PFSK-1 (cell line): Measurements from ENCODE around the gene ANKRD33.

ENCODE experiments used
- POLR2AphosphoS5 ChIP-seq: IDR thresholded peaks from 2 replicates; pipeline ENCODE4 v1.6.1; 2012; ENCODE audit warnings: low read depth, mild to moderate bottlenecking, control low read depth, low read length, moderate library complexity
- SIN3A ChIP-seq: IDR thresholded peaks from 2 replicates; pipeline ENCODE4 v1.6.1; 2012; ENCODE audit warnings: mild to moderate bottlenecking, low read length, moderate library complexity, borderline replicate concordance; ENCODE audit not compliant: insufficient read depth
- TAF1 ChIP-seq: IDR thresholded peaks from 2 replicates; pipeline ENCODE4 v1.6.1; 2012; ENCODE audit warnings: low read length, control low read depth, borderline replicate concordance; ENCODE audit not compliant: insufficient read depth
- TF ChIP-seq, protein P1 (sequence below), 2 experiments: IDR thresholded peaks; 2 replicates each; pipeline versions ENCODE4 v1.6.1 to v1.8.0; 2011 to 2012; ENCODE audit warnings: low read depth in 2 of 2, low read length in 2 of 2, control low read depth in 1 of 2, inconsistent platforms in 1 of 2, mild to moderate bottlenecking in 1 of 2, moderate library complexity in 1 of 2; ENCODE audit not compliant: insufficient read depth in 1 of 2

DNA sequence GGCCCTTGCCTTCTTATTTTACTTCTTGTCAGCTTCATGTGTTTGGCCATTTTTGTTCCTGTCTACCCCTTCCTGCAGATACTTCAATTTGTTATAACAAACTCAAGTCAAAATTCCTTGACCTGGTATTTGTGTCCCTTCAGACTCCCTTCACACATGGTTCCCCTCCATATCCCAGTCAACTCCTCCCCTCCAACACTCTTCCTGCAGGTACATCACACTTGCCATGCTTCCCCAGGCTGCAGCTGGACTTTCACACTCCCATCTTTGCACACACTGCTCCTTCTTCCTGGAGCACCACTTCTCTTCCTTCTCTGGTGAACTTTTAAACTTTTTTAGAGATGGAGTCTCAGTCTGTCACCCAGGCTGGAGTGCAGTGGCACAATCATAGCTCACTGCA is 20.5 kb upstream of the ANKRD33 start:
- TF ChIP-seq, protein P1, sequence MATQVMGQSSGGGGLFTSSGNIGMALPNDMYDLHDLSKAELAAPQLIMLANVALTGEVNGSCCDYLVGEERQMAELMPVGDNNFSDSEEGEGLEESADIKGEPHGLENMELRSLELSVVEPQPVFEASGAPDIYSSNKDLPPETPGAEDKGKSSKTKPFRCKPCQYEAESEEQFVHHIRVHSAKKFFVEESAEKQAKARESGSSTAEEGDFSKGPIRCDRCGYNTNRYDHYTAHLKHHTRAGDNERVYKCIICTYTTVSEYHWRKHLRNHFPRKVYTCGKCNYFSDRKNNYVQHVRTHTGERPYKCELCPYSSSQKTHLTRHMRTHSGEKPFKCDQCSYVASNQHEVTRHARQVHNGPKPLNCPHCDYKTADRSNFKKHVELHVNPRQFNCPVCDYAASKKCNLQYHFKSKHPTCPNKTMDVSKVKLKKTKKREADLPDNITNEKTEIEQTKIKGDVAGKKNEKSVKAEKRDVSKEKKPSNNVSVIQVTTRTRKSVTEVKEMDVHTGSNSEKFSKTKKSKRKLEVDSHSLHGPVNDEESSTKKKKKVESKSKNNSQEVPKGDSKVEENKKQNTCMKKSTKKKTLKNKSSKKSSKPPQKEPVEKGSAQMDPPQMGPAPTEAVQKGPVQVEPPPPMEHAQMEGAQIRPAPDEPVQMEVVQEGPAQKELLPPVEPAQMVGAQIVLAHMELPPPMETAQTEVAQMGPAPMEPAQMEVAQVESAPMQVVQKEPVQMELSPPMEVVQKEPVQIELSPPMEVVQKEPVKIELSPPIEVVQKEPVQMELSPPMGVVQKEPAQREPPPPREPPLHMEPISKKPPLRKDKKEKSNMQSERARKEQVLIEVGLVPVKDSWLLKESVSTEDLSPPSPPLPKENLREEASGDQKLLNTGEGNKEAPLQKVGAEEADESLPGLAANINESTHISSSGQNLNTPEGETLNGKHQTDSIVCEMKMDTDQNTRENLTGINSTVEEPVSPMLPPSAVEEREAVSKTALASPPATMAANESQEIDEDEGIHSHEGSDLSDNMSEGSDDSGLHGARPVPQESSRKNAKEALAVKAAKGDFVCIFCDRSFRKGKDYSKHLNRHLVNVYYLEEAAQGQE (IDR thresholded peaks at IDR 0.05; ENCODE audit: insufficient read depth in 1 of 2, low read depth in 2 of 2, low read length in 2 of 2), result no peak
- TF ChIP-seq TAF1 (no peak), POLR2AphosphoS5 (no peak), SIN3A (no peak)
